Measurements from ENCODE around the gene APCDD1L.

The APCDD1L gene

DNA sequence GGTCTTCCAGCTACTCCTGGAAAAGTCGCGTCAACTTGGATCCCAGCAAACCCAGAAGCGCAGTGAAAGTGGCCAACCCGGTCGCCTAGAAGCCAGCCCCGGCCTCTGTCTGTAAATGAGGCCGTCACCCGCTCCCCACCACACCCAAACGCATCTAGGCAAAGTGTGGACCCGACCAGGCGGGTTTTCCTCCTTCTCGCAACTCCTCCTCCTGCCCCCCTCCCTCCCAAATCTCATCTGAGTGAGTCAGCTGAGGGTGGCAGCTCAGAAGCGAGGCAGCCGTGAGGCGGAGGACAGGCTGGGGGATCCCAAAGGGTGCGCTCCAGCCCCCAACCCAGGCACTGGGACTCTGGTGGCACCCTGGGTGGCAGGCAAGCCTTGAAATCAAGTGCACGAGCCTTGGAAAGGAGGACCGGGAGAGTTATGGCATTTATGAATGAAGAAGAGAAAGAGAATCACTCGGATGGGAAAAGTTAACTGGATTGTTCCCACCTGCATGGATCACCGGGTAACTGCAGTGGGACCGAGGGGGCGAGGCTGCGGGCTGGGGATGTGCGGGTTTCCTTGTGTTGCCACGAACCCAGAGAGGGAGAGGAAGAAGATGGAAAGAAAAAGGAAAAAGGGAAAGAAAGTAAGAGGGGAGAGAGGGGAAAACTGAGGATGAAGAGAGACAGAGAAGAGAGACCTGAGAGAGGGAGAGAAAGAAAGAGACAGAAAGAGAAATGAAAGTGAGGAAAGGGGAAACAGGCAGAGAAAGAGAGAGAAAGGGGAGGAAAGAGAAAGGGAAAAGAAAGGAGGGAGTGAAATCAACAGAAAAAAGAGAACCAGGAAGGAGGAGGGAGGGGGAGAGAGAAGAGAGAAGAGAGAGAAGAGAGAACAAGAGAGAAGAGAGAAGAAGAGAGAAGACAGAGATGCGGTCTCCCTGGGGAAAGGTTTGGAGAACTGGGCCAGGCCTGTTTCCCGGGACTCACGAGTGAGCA lies at the start of gene APCDD1L:
Gene APCDD1L (minus strand): TSS at position 167 of the 980 bp plus-strand sequence. CDS start 692 bp downstream, outside the sequence.
- no peak within 1 kb of the TSS for H3K4me3 Mint-ChIP-seq

DNA sequence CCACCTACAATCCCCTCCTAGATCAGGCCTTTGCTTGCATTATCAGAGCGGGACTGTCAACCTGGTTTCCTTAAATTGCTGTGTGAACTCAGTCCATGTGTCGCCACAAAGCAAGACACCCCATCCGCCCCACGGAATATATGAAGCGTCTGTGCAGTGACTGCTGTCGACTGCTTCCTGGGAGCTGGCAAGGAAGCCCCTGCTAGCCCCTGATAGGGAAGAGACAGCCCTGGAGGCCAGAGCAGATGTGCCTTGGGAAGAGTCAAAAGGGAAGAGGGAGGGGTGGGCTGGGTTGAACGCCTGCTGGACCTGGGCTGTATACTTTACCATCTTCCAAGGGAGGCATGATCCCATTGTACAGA lies 44.1 kb upstream of the APCDD1L start:
- H3K27me3 Mint-ChIP-seq: peaks cover 4% of the 10 kb centered on the region
- no peaks in the 10 kb centered on the region for H3K4me1 Mint-ChIP-seq
- H3K36me3 Mint-ChIP-seq: no peaks in the 10 kb centered on the region
- no peak overlapping the region for H3K27ac Mint-ChIP-seq
- H3K4me3 Mint-ChIP-seq: no peak overlapping the region
- no peaks in the 10 kb centered on the region for H3K9me3 Mint-ChIP-seq

More for the DNA sequence above, at the start of gene APCDD1L:
- Mint-ChIP-seq H3K36me3 (no peaks in the 10 kb centered on the region), H3K27me3 (peaks cover 29% of the 10 kb centered on the region), H3K27ac (peak within 1 kb of the TSS; percentile 0), H3K4me1 (peaks cover 3% of the 10 kb centered on the region), H3K9me3 (no peaks in the 10 kb centered on the region)

DNA sequence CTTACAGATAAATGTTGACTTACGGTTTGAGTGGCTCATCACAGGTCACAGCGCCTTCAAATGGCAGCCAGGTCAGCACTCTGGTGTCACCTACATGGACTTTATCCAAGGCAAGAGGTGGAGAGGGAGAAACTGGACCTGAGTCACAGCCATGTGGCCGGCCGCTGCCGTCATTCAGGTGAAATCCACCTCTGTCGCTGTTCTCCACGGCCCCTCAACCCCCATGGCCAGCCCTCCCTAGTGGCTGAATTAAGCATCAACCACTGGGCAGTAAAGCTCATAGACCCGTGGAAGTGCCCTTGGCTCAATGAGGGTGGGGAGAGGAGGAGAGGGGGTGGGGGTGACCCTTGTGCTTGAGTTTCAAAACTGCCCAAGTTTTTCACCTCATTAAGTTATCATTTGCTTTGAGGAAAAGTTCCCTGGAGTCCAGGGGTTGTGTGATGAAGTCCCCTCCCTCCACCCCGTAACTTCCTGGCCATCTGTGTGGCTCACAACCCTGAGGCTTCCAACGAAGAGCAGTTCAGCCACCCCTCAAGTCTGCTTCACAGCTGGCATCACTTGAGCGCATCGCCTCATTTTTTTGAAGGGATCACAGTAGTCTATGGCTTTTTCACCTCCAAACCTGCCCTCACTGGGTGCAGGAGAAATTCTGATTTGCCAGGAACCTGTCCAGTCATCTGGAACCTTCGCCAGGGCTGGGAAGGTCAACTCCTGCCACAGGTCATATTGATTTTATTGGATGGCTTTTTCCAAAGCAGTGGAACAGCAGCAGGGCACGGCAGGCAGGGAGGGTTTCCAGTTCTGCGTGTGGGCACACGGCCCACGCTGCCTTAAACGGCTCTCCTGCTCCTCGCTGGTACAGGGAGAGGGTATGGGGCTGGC lies 43.5 kb upstream of the APCDD1L start:
- no peaks in the 10 kb centered on the region for H3K9me3 Mint-ChIP-seq
- H3K27ac Mint-ChIP-seq: no peak overlapping the region
- no peak overlapping the region for H3K4me3 Mint-ChIP-seq
- no peaks in the 10 kb centered on the region for H3K4me1 Mint-ChIP-seq
- peaks cover 4% of the 10 kb centered on the region for H3K27me3 Mint-ChIP-seq
- H3K36me3 Mint-ChIP-seq: no peaks in the 10 kb centered on the region

GRCh38 chr20:58557733-58558342 lies 42.6 kb upstream of the APCDD1L start:
- Mint-ChIP-seq H3K36me3 (no peaks in the 10 kb centered on the region), H3K9me3 (no peaks in the 10 kb centered on the region), H3K4me1 (no peaks in the 10 kb centered on the region), H3K27ac (no peak overlapping the region), H3K27me3 (peaks cover 7% of the 10 kb centered on the region), H3K4me3 (no peak overlapping the region)

DNA sequence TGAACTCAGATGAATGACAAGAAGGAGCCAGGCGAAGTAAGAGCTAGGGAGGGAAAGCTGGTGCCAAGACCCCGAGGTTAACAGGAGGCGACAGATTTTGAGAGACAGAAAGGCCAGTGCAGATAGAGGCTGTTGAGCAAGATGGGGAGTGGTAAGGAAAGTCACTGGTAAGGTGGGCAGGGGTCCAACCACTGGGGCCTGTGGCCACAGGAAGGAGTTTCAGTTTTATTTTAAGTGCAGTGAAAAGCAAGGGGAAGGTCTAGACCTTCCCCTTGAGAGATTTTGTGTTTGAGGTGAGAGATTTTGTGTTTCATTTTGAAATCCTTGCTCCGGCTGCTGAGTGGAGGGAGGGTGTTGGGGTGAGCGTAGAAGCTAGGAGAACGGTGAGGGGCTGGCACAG lies 41.8 kb upstream of the APCDD1L start:
- Mint-ChIP-seq H3K27ac (no peak overlapping the region), H3K4me1 (no peaks in the 10 kb centered on the region), H3K9me3 (no peaks in the 10 kb centered on the region), H3K4me3 (no peak overlapping the region), H3K27me3 (peaks cover 7% of the 10 kb centered on the region), H3K36me3 (no peaks in the 10 kb centered on the region)

GRCh38 chr20:58555078-58555765 lies 40.0 kb upstream of the APCDD1L start:
- Mint-ChIP-seq H3K27ac (peak overlapping the region; percentile 15), H3K4me3 (no peak overlapping the region)

DNA sequence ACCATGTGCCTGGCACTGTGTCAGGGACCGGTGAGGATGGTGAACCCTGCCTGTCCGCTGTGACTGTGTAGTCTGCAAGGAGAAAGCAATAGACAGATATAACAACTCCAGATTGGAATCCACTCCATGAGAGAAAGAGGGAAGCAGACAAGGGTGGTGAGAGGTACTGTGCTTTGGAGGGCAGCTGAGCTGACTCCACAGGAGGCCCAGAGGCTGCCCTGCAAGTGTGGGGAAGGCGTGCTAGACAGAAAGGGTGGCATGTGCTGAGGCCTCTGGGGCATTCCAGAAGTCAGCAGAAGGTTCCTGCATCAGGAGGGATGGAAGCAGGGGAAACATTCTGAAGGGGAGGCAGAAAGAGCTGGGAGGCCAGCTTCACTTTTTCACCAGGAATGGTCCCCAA lies 39.3 kb upstream of the APCDD1L start:
- Mint-ChIP-seq H3K27ac (no peak overlapping the region), H3K9me3 (no peaks in the 10 kb centered on the region), H3K36me3 (no peaks in the 10 kb centered on the region), H3K27me3 (peaks cover 7% of the 10 kb centered on the region), H3K4me3 (no peak overlapping the region), H3K4me1 (no peaks in the 10 kb centered on the region)

More at GRCh38 chr20:58555078-58555765, 40.0 kb upstream of the APCDD1L start:
- Mint-ChIP-seq H3K27me3 (peaks cover 7% of the 10 kb centered on the region), H3K4me1 (no peaks in the 10 kb centered on the region), H3K9me3 (no peaks in the 10 kb centered on the region), H3K36me3 (no peaks in the 10 kb centered on the region)

GRCh38 chr20:58553841-58554240 lies 38.6 kb upstream of the APCDD1L start:
- H3K27ac Mint-ChIP-seq: no peak overlapping the region
- no peaks in the 10 kb centered on the region for H3K4me1 Mint-ChIP-seq
- no peaks in the 10 kb centered on the region for H3K36me3 Mint-ChIP-seq
- no peak overlapping the region for H3K4me3 Mint-ChIP-seq
- peaks cover 7% of the 10 kb centered on the region for H3K27me3 Mint-ChIP-seq
- no peaks in the 10 kb centered on the region for H3K9me3 Mint-ChIP-seq

DNA sequence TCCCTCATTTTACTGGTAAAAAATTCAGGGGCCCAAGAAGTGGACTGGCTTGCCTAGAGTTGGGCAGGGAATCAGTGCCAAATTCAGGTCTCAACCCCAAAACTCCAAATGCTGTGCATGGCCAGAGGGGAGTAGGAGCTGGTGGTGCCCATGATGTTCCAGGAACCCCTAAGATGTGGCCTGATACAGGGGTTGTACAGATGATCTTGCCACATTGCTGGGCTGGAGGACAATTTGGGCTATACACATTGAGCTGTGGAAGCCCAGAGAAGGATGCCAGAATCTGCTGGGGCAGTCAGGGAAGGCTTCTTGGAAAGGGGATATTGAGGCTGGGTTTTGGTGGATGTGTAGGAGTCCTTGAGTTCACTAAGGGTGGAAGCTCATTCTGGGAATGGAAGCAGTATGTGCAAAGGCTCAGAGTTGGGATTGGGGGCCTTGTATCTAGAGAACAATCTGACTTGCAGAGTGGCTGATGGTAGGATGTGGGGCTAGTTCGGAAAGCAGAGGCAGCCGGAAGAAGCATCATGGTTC lies 38.0 kb upstream of the APCDD1L start:
- no peaks in the 10 kb centered on the region for H3K9me3 Mint-ChIP-seq

GRCh38 chr20:58552366-58552934 lies 37.3 kb upstream of the APCDD1L start:
- Mint-ChIP-seq H3K27ac (no peak overlapping the region), H3K27me3 (peaks cover 7% of the 10 kb centered on the region), H3K9me3 (no peaks in the 10 kb centered on the region), H3K4me1 (no peaks in the 10 kb centered on the region), H3K36me3 (no peaks in the 10 kb centered on the region), H3K4me3 (no peak overlapping the region)

More for the DNA sequence above, 38.0 kb upstream of the APCDD1L start:
- no peak overlapping the region for H3K4me3 Mint-ChIP-seq
- H3K27ac Mint-ChIP-seq: no peak overlapping the region
- peaks cover 7% of the 10 kb centered on the region for H3K27me3 Mint-ChIP-seq
- no peaks in the 10 kb centered on the region for H3K4me1 Mint-ChIP-seq
- no peaks in the 10 kb centered on the region for H3K36me3 Mint-ChIP-seq

DNA sequence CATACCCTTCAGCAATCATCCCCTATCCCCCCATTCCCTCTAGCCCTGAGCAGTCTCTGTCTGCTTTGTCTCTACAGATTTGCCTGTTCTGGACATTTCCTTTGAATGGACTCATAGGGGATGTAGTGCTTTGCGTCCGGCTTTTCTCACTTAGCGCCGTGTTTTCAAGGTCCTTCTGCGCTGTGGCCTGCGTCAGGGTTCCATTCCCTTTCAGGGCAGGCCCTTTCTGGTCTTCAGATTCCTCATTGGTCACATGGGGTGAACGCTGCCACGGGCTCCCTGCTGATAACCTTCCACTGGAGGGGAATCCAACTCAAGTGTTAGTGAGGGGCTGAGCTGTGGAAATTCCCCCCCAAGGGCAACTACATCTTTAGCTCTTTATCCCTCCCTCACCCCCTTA lies 36.4 kb upstream of the APCDD1L start:
- no peaks in the 10 kb centered on the region for H3K9me3 Mint-ChIP-seq
- H3K4me1 Mint-ChIP-seq: no peaks in the 10 kb centered on the region

DNA sequence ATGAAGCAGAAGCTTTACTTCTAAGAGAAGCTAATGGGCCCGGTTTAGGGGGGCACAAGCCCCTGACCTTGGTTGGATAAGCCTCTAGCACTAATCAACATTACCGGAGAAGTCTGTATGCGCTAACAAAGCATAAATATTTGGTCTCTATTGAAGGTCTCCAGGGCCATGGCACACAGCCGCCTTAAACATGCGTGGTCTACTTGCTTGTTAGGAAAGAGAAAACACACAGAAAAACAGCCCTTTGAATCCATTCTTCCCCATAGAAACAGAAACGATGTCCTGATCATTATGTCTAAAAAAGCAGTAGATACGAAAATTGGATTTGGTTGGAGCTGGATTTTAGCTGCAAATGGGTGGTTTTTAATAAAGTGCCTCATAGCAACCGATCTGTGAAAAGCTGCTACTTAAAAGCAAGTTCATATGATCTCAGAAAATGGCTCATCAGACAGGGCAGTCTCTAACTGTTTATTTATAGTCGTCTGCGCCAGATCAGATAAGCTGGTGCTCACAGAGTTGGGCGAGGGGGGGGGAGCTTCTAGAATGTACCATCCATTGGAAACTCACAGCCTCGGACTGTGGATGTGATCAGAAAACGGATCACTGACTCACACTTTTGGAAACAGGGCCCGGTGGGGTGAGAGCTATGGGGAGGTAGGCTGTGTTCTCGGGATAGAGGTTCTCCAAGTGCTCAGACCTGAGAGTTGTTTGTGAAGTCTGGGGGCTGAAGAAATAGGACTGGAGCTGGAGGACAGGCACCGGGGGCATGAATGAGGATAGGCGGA lies 35.3 kb upstream of the APCDD1L start:
- no peaks in the 10 kb centered on the region for H3K4me1 Mint-ChIP-seq
- H3K27ac Mint-ChIP-seq: no peak overlapping the region
- H3K27me3 Mint-ChIP-seq: peaks cover 3% of the 10 kb centered on the region
- H3K4me3 Mint-ChIP-seq: no peak overlapping the region
- H3K36me3 Mint-ChIP-seq: no peaks in the 10 kb centered on the region
- no peaks in the 10 kb centered on the region for H3K9me3 Mint-ChIP-seq

More for the DNA sequence above, 36.4 kb upstream of the APCDD1L start:
- Mint-ChIP-seq H3K4me3 (no peak overlapping the region), H3K36me3 (no peaks in the 10 kb centered on the region), H3K27me3 (peaks cover 3% of the 10 kb centered on the region), H3K27ac (no peak overlapping the region)

- no peaks in the 10 kb centered on the region for H3K9me3 Mint-ChIP-seq
- no peaks in the 10 kb centered on the region for H3K4me1 Mint-ChIP-seq
- H3K27ac Mint-ChIP-seq: no peak overlapping the region
- peaks cover 3% of the 10 kb centered on the region for H3K27me3 Mint-ChIP-seq
- H3K4me3 Mint-ChIP-seq: no peak overlapping the region
- H3K36me3 Mint-ChIP-seq: no peaks in the 10 kb centered on the region
Measured at GRCh38 chr20:58549231-58550209, 34.3 kb upstream of the APCDD1L start.
